RCC 7860 (cell line): Measurements from ENCODE around the gene CTPS2.
"Not testable (repeated sequence)": the region's sequence is repeated elsewhere in the genome, so short reads cannot be mapped to it uniquely, and the experiment has no call there.

ENCODE experiments used
- DNase-seq: peaks from one replicate; pipeline ENCODE4 v3.0.0-alpha.2; 2015; ENCODE audit warnings: low spot score
- FAIRE-seq: peaks from 2 replicates; lab custom pipeline; 2012; peaks lifted over from hg19 to GRCh38; lab: Jason Lieb, UNC

The CTPS2 gene

GRCh38 chrX:16658284-16658683 is 54.2 kb downstream of the CTPS2 start:
- no peak for FAIRE-seq
- DNase-seq, result no peak

GRCh38 chrX:16654093-16654492 is 58.4 kb downstream of the CTPS2 start:
- FAIRE-seq (no peak), DNase-seq (no peak)

GRCh38 chrX:16653424-16653823 is 59.0 kb downstream of the CTPS2 start:
- DNase-seq, result no peak
- no peak for FAIRE-seq

- DNase-seq (no peak), FAIRE-seq (no peak)
Observed at GRCh38 chrX:16651391-16652024, 61.0 kb downstream of the CTPS2 start.

- no peak for FAIRE-seq
- no peak for DNase-seq
Observed at GRCh38 chrX:16649858-16650257, 62.6 kb downstream of the CTPS2 start, which contains the start of gene S100G. Gene S100G, plus strand, starts transcription at chrX:16650158. Its CDS starts 849 bp downstream, at chrX:16651007.

GRCh38 chrX:16646366-16647138 is 65.9 kb downstream of the CTPS2 start:
- DNase-seq (no peak), FAIRE-seq (no peak)

- FAIRE-seq (no peak), DNase-seq (no peak)
Observed at GRCh38 chrX:16643176-16643575, 69.3 kb downstream of the CTPS2 start.

GRCh38 chrX:16640823-16641222 is 71.6 kb downstream of the CTPS2 start:
- DNase-seq (no peak), FAIRE-seq (no peak)

- no peak for DNase-seq
- FAIRE-seq, result no peak
Observed at GRCh38 chrX:16639966-16640365, 72.5 kb downstream of the CTPS2 start.

GRCh38 chrX:16638533-16638932 is 73.9 kb downstream of the CTPS2 start:
- FAIRE-seq, result no peak
- DNase-seq, result no peak

GRCh38 chrX:16635596-16635995 is 76.9 kb downstream of the CTPS2 start:
- no peak for FAIRE-seq

GRCh38 chrX:16635040-16635439 is 77.4 kb downstream of the CTPS2 start:
- DNase-seq (no peak), FAIRE-seq (no peak)

More at GRCh38 chrX:16635596-16635995, 76.9 kb downstream of the CTPS2 start:
- no peak for DNase-seq

- FAIRE-seq, result no peak
- no peak for DNase-seq
Observed at GRCh38 chrX:16633754-16634153, 78.7 kb downstream of the CTPS2 start.

- DNase-seq, result no peak
- no peak for FAIRE-seq
Observed at GRCh38 chrX:16629909-16630308, 82.6 kb downstream of the CTPS2 start.

GRCh38 chrX:16628946-16629595 is 83.4 kb downstream of the CTPS2 start:
- no peak for FAIRE-seq
- DNase-seq, result no peak

- peak; percentile 4 for DNase-seq
- not testable (repeated sequence) for FAIRE-seq
Observed at GRCh38 chrX:16628511-16628910, 84.0 kb downstream of the CTPS2 start.

GRCh38 chrX:16619024-16619423 is 93.4 kb downstream of the CTPS2 start:
- DNase-seq, result no peak
- FAIRE-seq, result no peak

GRCh38 chrX:16618422-16618821 is 94.0 kb downstream of the CTPS2 start:
- FAIRE-seq (no peak), DNase-seq (no peak)

GRCh38 chrX:16617382-16617781 is 95.1 kb downstream of the CTPS2 start:
- DNase-seq, result no peak
- no peak for FAIRE-seq

GRCh38 chrX:16612257-16612897 is 100.1 kb downstream of the CTPS2 start:
- FAIRE-seq, result no peak
- no peak for DNase-seq

- not testable (repeated sequence) for DNase-seq, FAIRE-seq
Observed at GRCh38 chrX:16610654-16611053, 101.8 kb downstream of the CTPS2 start.
